GM10266 (cell line): Measurements from ENCODE around the gene E2F2.

ENCODE experiments used
- DNase-seq: peaks from one replicate; pipeline ENCODE4 v3.0.0; 2012; ENCODE audit errors: extremely low spot score
- CTCF ChIP-seq: IDR thresholded peaks from 2 replicates; pipeline ENCODE4 v1.5.1; 2012; ENCODE audit warnings: mild to moderate bottlenecking, low read depth; ENCODE audit not compliant: control insufficient read depth, insufficient read depth; ENCODE audit errors: missing control alignments

The E2F2 gene

GRCh38 chr1:23554127-23554480 lies 23.1 kb upstream of the E2F2 start:
- no peak for TF ChIP-seq CTCF
- no peak for DNase-seq

- DNase-seq = no peak
- TF ChIP-seq CTCF = no peak
Observed at GRCh38 chr1:23553231-23554126, 22.4 kb upstream of the E2F2 start.

GRCh38 chr1:23551849-23552248 lies 20.8 kb upstream of the E2F2 start:
- TF ChIP-seq CTCF = no peak
- DNase-seq = no peak

GRCh38 chr1:23548704-23549143 lies 17.7 kb upstream of the E2F2 start:
- no peak for DNase-seq
- TF ChIP-seq CTCF = no peak

- DNase-seq = no peak
- TF ChIP-seq CTCF = no peak
Observed at GRCh38 chr1:23546897-23547584, 16.0 kb upstream of the E2F2 start.

- no peak for DNase-seq
- no peak for TF ChIP-seq CTCF
Observed at GRCh38 chr1:23545851-23546250, 14.8 kb upstream of the E2F2 start.
